ENCODE data around the gene CNOT6. TPM values are rescaled to one million over a fixed set of nuclear protein-coding genes. Genes with fewer than 3 reads are reported as not detected.

The CNOT6 gene
- total RNA-seq, 1 experiment from 2014 or later: 48.8 TPM

DNA sequence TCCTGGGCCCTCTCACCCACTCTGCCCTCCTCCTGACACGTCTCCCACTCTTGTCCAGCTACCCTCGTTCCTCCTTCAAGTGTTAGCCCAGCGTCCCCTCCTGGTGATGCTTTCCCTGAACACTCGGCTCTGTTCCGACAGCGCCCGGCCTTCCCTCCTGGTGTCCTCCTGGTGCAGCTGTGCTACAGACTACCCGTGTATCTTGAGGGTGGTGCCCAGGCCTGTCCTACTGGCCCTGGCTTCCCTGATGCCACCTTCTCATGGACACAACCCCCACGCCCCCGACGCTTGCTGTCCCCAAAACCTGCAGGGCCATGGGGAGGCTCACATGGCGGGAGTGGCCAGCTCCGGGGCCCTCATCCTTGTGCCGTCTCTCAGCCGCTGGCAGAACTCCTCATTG is 118.5 kb downstream of the CNOT6 start:
- DNase-seq: no peak
- Histone ChIP-seq H3K79me2 (ENCODE audit: low read depth) (no peaks in the 10 kb centered on the region), H2AFZ (no peak overlapping the region), H3K27me3 (ENCODE audit: insufficient read depth, low read depth) (peaks cover 56% of the 10 kb centered on the region), H3K27ac (no peak overlapping the region), H3K9me2 (ENCODE audit: insufficient read depth) (no peaks in the 10 kb centered on the region), H3K36me3 (ENCODE audit: low read depth) (no peaks in the 10 kb centered on the region), H3K9me3 (ENCODE audit: insufficient read depth, low read depth) (no peaks in the 10 kb centered on the region), H4K20me1 (ENCODE audit: insufficient read depth) (no peaks in the 10 kb centered on the region), H3K4me2 (no peak overlapping the region), H3F3A (ENCODE audit: insufficient read depth, low read depth) (no peaks in the 10 kb centered on the region), H3K4me1 (replicated peaks; ENCODE audit: insufficient read depth) (no peaks in the 10 kb centered on the region), H3K4me3 (no peak overlapping the region)
- intact Hi-C loops (cut with micrococcal nuclease; ENCODE audit: unreplicated experiment): no loop called here
- TF ChIP-seq, protein P1, sequence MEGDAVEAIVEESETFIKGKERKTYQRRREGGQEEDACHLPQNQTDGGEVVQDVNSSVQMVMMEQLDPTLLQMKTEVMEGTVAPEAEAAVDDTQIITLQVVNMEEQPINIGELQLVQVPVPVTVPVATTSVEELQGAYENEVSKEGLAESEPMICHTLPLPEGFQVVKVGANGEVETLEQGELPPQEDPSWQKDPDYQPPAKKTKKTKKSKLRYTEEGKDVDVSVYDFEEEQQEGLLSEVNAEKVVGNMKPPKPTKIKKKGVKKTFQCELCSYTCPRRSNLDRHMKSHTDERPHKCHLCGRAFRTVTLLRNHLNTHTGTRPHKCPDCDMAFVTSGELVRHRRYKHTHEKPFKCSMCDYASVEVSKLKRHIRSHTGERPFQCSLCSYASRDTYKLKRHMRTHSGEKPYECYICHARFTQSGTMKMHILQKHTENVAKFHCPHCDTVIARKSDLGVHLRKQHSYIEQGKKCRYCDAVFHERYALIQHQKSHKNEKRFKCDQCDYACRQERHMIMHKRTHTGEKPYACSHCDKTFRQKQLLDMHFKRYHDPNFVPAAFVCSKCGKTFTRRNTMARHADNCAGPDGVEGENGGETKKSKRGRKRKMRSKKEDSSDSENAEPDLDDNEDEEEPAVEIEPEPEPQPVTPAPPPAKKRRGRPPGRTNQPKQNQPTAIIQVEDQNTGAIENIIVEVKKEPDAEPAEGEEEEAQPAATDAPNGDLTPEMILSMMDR (conservative IDR thresholded peaks at IDR 0.05): no peak
- TF ChIP-seq EZH2 (IDR thresholded peaks at IDR 0.05; ENCODE audit: low read depth): no peak
- CTCF ChIA-PET: no interaction called here
- no TSS peak for BruUV-seq (replicated peaks)
- POLR2A ChIA-PET (ENCODE audit: unreplicated experiment): no interaction called here

DNA sequence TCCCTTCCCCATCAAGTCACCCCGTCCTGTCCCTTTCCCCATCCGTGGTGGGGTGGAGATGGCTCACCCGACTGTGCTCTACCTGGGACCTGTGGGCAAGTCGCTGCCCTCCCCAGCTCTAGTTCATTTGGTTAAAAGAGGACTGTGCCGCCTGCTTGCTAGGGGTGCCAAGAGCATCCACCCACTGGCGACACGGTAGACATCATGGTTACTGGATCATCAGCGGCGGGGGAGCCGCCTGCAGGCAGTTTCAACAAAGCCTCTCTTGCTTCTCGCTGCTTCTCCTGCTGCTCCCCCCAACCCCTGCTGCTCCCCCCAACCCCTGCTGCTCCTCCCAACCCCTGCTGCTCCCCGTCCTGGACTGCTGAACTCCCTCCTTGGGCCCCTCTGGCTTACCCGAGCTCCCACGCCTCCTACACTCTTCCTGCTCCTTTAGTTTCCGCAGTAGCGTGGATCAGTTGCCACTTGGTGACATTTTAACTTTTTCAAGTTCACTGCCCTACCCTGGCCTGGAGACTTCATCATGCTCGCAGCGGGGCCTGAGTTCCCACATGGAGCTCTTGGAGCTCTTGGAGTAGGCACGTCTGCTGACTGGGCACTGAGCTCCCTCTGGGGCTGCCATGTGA is 119.1 kb downstream of the CNOT6 start:
- H3F3A ChIP-seq (ENCODE audit: insufficient read depth, low read depth): no peaks in the 10 kb centered on the region
- no peaks in the 10 kb centered on the region for H3K4me1 ChIP-seq (replicated peaks; ENCODE audit: insufficient read depth)
- no peak for TF ChIP-seq EZH2 (IDR thresholded peaks at IDR 0.05; ENCODE audit: low read depth)
- TF ChIP-seq, protein P1 (conservative IDR thresholded peaks at IDR 0.05): no peak
- intact Hi-C loops (cut with micrococcal nuclease; ENCODE audit: unreplicated experiment): no loop called here
- no peaks in the 10 kb centered on the region for H3K9me2 ChIP-seq (ENCODE audit: insufficient read depth)
- H3K27ac ChIP-seq: no peak overlapping the region
- no peak overlapping the region for H3K4me2 ChIP-seq
- POLR2A ChIA-PET (ENCODE audit: unreplicated experiment): no interaction called here
- H3K36me3 ChIP-seq (ENCODE audit: low read depth): no peaks in the 10 kb centered on the region
- no TSS peak for BruUV-seq (replicated peaks)
- peaks cover 56% of the 10 kb centered on the region for H3K27me3 ChIP-seq (ENCODE audit: insufficient read depth, low read depth)
- no peaks in the 10 kb centered on the region for H4K20me1 ChIP-seq (ENCODE audit: insufficient read depth)
- no peak overlapping the region for H2AFZ ChIP-seq
- no peak overlapping the region for H3K4me3 ChIP-seq
- no peaks in the 10 kb centered on the region for H3K79me2 ChIP-seq (ENCODE audit: low read depth)
- CTCF ChIA-PET: no interaction called here
- H3K9me3 ChIP-seq (ENCODE audit: insufficient read depth, low read depth): no peaks in the 10 kb centered on the region
- no peak for DNase-seq

DNA sequence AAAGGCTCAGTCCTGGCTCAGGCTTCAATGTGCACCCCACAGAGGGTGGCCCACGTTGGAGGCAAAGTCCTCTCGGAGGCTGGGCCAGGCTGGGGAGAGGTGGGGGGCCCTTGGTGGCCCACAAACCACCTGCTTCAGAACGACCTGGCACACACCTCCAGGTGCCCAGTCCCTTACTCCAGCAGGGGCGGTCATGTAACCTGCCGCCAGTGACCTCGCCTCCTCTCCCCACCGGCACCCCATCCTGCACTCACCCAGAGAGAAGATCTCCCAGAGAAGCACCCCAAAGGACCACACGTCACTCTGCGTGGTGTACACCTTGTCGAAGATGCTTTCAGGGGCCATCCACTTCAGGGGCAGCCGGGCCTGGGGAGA is 119.6 kb downstream of the CNOT6 start:
- no peaks in the 10 kb centered on the region for H3K79me2 ChIP-seq (ENCODE audit: low read depth)
- H3F3A ChIP-seq (ENCODE audit: insufficient read depth, low read depth): no peaks in the 10 kb centered on the region
- no peak overlapping the region for H3K4me2 ChIP-seq
- no peak for DNase-seq
- TF ChIP-seq EZH2 (IDR thresholded peaks at IDR 0.05; ENCODE audit: low read depth): no peak
- TF ChIP-seq, protein P1 (conservative IDR thresholded peaks at IDR 0.05): no peak
- no peak overlapping the region for H3K4me3 ChIP-seq
- BruUV-seq (replicated peaks): no TSS peak
- ChIA-PET POLR2A (ENCODE audit: unreplicated experiment) (no interaction called here), CTCF (interaction anchor here (0.6 kb wide), 1 partner anchor 571 kb away, joined by 4 read pairs; no protein-coding TSS in a partner anchor)
- H2AFZ ChIP-seq: no peak overlapping the region
- peaks cover 51% of the 10 kb centered on the region for H3K27me3 ChIP-seq (ENCODE audit: insufficient read depth, low read depth)
- H3K9me2 ChIP-seq (ENCODE audit: insufficient read depth): no peaks in the 10 kb centered on the region
- no peaks in the 10 kb centered on the region for H3K9me3 ChIP-seq (ENCODE audit: insufficient read depth, low read depth)
- no peaks in the 10 kb centered on the region for H3K36me3 ChIP-seq (ENCODE audit: low read depth)
- no peaks in the 10 kb centered on the region for H4K20me1 ChIP-seq (ENCODE audit: insufficient read depth)
- H3K27ac ChIP-seq: no peak overlapping the region
- intact Hi-C loops (cut with micrococcal nuclease; ENCODE audit: unreplicated experiment): no loop called here
- no peaks in the 10 kb centered on the region for H3K4me1 ChIP-seq (replicated peaks; ENCODE audit: insufficient read depth)
